GM19372 (cell line): ENCODE data around the gene FBLN1.

ENCODE experiments used
- ATAC-seq: cut with Tn5 transposase; IDR thresholded peaks from one replicate; pipeline ENCODE4 v1.9.1; 2021; ENCODE audit warnings: mild to moderate bottlenecking, low read depth, moderate library complexity; ENCODE audit not compliant: unreplicated experiment

The FBLN1 gene

DNA sequence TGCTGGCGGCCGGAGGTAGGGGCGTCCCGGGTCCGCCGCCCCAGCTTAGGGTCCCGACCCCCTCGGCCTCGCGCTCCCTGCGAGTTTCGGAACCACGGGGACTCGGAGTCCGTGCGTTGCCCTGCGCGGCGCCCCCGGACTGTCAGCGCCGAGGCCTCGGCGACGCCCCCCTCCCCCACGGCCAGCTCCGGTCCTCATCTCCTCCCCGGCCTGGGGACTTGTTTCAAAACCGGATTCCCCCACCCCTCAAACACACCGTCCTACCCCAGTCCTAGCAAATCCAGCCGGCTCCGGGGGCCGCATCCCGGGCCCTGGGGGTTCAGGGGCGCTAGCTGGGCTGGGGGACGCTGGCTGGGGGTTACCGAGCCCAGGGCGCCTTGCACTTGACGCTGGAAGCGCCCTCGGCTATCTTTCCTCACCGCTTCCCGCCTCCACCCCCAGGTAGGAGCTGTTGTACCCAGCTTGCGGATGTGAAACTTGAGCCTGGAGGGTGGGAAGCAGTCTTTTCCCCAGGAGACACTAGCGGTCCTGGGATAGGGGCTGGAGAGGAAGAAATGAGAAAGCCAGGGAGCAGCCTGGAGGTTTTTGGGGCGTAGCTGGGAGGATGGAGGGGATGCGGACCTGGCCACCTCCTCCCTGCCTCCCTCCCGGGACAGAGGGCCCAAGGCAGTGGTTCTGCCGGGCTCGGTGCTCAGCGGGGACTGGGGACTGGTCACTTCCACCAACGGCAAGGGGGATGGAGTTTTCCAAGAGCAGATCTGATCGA lies 550 bp downstream of the FBLN1 start:
- ATAC-seq, result no peak

DNA sequence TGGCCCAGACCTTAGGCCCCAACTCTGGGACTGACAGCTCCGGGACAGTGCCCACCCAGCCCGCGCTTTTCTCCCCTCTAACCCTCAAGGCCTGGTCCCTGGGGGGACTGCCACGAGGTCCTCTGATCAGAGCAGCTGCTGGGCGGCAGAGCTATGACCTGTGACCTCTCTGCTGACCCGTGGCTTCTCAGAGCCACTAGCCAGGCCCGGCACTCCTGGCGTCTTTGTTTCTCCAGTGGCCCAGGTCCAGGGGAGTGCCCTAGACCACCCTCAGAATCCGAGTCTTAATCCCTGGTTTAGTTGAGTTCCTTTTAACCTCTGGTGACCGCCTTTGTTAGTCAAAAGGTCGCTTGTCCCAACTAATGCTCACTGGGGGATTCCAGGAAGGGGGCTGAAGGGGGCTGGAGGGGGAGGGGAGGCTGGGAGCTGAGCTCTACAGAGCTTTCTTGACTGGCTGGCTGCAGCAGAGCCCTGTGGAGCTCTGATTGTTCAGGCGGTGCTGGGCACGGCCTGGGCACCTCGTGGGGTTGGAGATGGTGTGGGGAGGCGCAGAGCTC lies 1.2 kb downstream of the FBLN1 start:
- no peak for ATAC-seq

DNA sequence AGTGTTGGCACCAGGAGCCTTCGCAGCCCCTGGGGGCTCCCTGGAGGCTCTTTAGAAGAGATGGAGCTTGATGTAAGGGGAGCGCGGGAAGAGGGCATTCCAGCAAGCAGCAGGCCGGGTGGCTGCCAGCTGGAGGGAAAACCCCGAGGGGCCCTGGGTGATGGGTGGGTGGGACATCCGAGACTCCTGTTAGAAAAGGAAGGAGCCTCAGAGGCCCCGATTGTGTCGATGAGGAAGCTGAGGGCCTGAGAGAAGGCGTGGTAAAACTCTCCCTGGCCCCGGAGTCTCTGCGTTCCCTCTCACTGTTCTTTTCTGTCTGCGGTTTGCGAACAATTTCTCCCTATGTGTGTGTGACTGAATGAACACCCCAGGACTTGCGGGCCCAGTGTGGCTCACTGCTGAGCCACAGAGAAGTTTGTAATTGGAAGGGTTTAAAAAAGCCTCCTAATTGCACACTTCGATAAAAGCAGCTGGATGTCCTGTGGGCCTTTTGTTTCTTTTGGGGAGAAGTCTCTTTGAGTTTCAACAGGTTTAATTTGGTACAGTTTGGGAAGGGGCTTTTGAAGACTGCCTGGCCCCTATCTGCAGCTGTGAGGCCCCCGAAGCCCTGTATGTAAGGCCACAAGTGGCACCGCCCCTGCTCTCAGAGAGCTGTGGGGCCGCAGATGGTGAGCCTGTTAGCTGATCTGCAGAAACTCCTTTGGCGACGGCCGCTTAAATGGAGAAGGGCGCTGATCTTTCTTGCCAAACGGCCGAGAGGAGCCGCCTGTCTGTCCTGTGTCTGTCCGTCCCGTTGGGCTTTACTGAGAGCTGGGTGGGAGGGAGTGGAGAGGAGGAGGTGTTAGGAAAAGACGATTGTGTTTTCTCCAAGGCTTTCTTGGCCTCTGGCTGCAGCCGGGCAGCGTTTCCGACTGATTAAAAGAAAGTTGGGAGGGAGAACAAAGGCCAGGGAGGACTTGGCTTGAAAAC lies 2.0 kb downstream of the FBLN1 start:
- no peak for ATAC-seq

DNA sequence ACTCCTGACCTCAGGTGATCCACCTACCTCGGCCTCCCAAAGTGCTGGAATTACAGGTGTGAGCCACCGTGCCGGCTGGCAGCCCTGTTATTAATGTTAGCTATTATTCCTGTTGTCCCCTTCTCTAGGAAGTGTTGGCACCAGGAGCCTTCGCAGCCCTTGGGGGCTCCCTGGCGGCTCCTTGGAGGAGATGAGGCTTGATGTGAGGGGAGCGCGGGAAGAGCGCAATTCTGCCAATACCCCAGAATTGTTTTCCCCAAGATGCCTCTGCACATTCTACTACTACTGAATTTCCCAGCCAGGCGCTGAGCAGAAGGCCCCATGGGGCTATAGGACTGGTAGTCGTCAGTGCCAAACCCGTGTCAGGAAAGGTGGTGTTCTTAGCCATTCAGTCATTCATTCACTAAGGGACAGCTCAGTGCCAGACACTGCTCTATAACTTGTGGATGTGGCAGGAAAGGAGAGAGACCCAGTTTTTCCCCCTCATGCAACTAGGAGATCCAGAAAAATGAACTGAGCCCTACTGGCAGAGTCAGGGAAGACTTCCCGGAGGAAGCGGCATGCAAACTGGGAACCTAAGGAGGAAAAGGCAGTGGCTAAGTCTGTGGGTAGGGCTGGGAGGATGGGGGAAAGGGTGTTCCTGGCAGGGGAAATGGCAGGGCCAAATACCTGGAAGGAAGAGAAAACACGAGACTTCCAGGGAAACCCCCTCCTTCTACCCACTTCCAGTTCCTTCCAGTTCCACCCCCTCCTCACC lies 3.5 kb downstream of the FBLN1 start:
- no peak for ATAC-seq

DNA sequence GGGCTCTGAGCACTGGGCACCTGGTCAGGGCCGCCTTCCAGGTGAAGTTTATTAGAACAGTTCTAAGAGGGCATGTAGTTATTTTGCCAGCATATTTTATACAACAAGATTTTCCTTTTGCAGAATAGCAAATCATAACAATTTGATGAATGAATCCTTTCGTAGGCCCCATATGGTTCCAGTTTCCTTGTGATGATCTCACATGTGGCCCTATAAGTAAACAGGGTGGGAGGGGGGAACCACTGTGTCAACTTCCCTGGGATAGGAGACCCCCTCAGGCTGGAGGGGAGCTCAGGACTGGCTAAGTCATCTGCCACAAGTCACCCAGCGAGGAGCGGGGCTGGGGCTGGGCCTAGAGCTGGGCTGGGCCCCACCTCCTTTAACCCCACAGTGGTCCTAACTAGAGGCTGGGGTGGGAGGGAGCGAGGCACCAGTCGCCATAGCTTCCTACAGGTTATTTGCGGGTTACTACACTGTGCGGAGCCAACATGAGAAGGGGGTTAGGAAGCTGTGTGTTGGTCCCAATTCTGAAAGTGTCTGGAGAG lies 4.2 kb downstream of the FBLN1 start:
- ATAC-seq, result no peak

DNA sequence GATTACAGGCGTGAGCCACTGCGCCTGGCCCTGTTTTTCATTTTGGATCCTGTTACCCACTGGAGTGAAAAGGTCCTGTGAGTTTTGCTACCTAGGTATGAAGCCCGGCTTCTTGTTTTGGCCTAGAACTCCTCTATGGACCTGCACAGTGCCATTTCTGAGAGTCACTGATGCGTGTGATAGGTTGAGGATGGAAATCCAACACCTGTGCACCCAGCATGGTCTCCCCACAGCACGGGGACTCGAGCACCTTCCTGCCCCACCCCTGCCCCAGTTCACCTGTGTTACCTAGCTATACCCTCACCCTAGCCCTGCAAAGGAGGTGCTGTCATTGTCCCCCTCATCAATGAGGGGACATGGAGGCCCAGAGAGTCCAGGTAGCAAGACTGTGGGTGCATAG lies 5.1 kb downstream of the FBLN1 start:
- no peak for ATAC-seq

DNA sequence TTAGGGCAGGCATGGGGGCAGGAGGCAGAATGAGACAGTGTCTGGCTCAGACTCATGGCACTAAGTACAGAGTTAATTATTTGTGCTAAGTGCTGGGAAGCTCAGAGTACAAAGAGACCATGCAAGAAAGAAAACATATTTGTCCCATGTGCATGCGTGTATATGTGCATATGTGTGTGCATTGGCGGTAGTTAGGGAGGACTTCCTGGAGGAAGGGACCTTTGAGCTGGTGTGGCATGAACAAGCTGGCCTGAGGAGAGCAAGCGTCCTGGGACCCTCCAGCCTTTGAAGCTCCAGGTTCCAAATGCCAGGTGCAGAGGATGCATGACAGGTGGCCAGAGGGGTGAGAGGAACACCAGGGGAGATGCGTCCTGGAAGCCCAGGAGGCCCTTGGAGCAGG lies 6.1 kb downstream of the FBLN1 start:
- ATAC-seq, result no peak

DNA sequence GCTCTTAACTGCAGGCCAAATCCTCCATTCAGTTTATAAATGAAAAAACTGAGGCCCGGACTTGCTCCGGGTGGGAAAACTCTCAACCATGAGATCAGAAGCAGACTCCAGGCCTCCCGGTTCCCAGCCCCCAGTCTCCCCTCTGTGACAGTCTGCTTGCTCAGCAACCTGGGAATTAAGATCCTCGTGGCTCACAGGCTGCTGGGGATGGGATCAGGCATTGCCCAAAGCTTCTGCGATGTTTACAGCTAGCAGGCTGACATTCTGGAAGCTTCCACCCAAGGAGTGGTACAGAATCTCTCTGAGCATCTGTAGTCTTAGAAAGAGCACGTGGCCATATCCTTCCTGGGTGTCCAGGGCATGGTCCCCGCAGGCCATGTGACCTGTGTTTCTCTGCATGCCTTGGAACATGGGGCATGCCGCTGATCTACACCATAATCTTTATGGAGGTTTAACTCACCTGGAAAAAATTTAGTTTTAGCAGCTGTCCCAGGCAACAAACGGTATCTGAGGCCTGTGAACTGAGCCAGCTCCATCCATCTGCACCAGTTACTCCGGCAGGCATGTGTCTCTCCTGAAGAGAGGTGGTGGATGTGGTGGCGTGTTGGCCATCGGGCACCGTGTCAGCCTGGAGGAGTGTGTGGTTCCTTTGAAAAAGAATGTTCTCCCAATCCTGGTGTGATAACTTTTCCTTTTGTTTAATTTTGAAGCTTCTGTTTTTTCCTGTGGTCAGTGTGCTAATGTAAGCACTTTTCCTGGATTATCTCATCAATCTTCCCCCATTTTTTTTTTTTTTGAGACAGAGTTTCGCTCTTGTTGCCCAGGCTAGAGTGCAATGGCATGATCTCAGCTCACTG lies 7.9 kb downstream of the FBLN1 start:
- no peak for ATAC-seq

DNA sequence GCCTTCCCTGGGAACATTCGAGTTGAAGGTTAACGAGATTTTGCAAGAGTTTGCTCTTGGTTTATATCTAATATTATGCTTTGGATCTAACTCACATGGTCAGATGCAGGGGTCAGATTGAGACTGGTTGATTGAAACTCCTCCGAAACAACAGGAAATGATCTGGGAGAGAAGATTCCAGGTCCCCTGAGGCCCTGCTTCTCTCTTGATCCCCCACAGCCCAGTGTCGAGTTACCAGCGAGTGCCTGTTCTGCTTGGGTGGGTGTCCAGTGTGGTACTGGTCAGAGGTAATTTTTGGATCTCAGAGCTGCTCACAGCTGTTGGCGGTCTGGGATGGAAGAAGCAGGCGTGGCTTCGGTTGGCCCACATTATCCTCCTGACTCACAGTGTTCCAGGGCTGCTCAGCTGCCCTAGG lies 9.2 kb downstream of the FBLN1 start:
- no peak for ATAC-seq

DNA sequence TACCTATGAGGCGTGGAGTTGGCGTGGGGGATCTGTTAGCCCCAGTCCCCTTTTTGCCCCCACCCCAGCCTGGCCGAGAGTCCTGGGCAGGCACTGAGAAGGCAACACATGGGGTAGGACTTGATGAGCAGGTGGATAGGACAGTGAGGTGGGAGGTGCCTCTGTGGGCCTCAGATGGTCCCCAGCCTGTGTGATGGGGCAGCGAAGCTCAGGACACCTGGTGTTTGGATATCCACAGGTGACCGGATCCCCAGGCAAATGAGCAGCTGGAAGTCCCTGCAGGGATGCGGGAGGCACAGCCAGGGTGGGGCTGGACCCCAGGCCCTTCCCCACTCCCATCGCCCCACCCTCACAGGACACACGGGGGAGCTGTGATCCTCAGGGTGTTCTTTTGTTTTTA lies 9.7 kb downstream of the FBLN1 start:
- ATAC-seq, result no peak

DNA sequence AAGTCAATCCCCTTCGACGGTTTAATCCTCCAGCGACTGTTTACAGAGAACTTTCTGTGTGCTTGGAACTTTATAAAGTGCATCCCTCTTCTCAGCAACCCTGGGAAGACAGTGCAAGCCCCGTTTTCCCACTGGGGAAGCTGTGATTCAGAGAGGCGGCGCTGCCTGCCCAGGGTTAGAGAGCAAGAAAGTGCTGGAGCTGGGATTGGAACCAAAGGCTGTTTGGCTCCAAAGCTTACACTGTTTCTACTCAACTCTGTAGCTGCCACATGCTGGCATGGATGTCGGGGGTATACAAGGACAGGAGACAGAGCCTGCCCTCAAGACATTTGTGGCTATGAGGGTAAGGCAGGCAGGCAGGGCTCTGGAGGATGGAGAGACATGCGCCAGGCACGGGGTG lies 13.0 kb downstream of the FBLN1 start:
- ATAC-seq, result no peak

DNA sequence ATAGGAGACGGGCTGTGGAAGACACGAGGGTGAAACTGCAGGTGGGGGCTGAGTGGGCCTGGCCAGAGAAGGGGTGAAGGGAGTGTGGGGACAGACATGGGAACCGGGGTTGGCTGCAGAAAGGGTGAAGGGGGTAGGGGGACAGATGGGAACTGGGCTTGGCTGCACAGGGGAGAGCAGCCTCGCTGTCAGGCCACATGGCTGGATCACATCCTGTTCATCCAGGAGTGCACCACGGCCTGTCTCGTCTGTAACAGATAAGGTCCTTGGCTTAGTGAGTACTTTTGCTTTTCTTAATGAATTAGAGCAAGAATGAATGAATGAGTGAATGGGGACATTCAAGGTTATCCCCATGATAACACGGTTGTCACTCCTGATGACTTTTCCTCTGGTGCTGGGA lies 13.5 kb downstream of the FBLN1 start:
- no peak for ATAC-seq

DNA sequence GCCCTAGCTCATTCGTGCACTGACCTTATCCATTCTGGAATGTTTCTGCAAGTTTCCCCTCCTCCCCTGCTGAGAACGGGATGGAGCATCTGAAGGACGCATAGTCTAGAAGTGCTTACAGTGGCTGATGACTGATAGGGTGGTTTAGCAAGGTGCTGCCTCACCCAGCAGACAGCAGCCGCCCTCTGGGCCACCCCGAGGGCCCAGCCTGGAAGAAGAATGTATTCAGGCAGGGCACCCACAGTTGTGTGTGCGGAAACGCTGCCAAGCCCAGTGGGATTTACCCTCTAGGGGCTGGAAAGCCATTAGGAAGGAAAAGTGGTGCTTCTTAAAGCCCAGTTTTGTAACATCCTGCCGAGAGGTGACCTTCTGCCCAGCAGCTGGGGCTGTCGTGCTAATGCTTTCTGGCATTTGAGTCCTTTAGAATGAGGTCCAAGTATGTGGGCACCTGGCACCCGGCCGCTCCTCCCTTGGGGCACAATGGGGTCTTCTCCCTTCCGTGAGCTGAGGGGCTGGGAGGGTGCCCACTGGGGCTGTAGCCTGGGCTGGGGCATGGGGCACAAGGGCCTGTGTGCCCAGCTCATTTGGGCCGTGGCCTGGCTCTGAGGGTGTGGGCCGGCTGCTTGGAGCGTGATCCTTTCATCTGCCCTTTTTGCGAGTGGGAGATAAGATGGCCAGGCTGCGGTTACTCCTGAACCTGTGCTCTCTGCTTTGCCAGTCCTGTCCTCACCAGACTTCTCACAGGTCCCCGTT lies 14.4 kb downstream of the FBLN1 start:
- ATAC-seq, result no peak

DNA sequence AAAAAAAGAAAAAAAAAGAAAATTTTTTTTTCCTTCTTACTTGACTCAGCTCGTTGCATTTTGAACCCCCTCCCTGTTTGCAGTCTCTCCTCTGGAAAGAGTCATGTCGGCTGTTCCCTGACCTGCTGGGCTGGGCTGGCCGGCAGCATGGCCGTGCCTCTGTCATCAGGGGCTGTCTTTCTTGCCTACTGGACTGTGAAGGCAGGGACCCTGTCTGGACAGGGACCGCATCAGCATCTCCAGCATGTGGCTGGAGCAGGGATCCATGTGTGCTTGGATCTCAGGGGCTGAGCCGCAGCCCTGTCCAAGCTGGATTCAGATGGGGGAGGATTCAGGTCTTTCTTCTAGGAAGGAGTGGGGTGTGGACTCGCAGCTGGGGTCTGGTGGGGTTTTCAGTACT lies 15.5 kb downstream of the FBLN1 start:
- ATAC-seq, result no peak

DNA sequence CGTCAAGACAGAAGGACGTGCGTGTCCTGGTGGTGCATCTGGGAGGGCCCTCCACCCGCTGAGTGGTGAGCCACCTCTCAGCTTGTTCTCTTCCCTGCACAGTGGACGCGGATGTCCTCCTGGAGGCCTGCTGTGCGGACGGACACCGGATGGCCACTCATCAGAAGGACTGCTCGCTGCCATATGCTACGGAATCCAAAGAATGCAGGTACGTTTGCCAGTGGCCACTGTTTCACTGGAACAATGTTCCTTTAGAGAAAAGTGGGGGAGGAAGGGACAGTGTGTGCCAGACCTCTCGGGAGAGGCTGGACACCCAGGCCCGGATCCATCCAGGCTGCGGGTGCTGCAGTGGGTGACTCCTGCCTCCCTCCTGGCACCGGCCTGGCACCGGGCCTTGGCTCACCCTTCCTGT lies 15.9 kb downstream of the FBLN1 start:
- no peak for ATAC-seq

DNA sequence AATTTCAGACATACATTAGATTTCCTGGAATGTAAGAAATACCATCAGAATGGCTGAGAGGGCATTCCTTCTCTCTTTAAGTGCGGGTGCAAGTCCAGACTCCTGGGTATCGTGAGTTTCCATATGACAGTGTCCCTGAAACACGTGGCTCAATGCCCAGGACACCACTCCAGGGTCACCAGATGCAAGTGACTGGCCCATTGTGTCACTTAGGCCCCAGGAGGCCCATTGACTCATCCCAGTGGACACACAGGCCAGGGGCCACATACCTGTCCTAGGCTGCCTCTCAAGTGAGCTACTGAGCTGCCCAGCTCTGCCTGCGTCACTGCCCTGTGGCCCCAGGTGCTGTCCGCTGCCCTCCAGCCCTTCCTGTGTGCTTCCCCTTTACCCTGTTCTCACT lies 18.5 kb downstream of the FBLN1 start:
- no peak for ATAC-seq

DNA sequence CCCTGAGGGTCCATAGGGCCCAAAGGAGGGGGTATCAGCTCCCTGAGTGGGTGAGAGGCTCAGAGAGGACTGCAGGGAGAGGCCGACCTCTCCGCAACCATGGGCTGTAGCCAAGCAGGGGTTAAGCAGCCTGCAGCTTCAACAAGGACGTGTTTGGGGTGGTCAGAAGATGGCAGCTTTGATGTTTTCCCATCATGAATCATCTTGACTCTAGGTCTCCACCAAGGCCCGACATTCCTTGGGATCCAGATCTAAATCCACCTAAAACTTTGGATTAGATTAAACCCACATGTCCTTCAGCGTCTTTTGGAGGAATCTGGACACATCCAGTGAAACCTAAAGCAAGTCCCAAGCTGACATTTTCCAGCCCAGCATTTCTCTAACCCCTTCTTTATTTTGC lies 19.8 kb downstream of the FBLN1 start:
- ATAC-seq, result no peak

DNA sequence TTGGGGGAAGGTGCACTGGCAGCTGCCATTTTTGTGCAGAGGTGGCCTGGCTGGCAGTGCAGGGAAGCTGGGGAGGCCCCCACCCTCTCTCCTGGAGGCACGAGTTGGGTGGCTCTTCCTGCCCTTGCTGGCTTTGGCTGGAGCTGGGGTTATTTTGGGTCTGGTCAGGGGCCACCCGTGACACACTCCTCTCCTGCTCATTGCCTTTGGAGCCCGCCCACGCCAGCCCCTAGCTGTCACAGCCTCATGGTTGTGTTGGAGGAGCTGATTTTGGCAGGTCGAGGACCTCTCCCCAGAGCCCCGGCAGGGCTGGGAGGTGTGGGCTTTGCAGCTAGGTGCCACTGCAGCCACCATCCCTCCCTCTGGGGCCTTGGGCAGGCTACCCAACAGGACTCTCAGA lies 21.5 kb downstream of the FBLN1 start:
- ATAC-seq, result no peak

DNA sequence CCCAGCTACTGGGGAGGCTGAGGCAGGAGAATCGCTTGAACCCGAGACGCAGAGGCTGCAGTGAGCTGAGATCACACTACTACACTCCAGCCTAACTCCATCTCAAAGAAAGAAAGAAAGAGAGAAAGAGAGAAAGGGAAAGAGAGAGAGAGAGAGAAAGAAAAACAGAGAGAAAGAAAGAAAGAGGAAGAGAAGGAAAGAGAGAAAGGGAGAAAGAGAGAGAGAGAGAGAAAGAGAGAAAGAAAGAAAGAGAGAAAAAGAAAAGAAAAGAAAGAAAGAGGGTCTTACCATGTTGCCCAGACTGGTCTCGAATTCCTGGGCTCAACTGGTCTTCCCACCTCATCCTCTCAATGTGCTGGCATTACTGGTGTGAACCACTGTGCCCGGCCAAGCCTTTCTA lies 22.3 kb downstream of the FBLN1 start:
- ATAC-seq, result no peak
